ENCODE measurements around the gene SLC6A9. TPM values are rescaled to one million over a fixed set of nuclear protein-coding genes. Genes with fewer than 3 reads are reported as not detected.
A peak's percentile ranks its signal among the peaks of the same experiment; 100 is the strongest.

Gene SLC6A9
- total RNA-seq, 1 experiment from 2014 or later, result 30.1 TPM

GRCh38 chr1:44024903-44025525 lies 6.2 kb downstream of the SLC6A9 start:
- H3K9me3 Mint-ChIP-seq, result no peaks in the 10 kb centered on the region
- no peak for DNase-seq
- Histone ChIP-seq H3K27me3 (ENCODE audit: insufficient read depth, low read length) (no peaks in the 10 kb centered on the region), H3T11ph (ENCODE audit: low read length) (no peak overlapping the region), H3K23me2 (ENCODE audit: insufficient read length, low read depth, low read length, poor library complexity, severe bottlenecking) (peaks cover 7% of the 10 kb centered on the region), H2BK20ac (ENCODE audit: low read depth, low read length, poor library complexity, severe bottlenecking) (no peak overlapping the region), H3K79me1 (ENCODE audit: insufficient read depth, low read depth, low read length, poor library complexity, severe bottlenecking) (no peaks in the 10 kb centered on the region), H3K9me3 (ENCODE audit: control insufficient read depth, low read depth, low read length) (no peaks in the 10 kb centered on the region), H4K91ac (ENCODE audit: insufficient read length, low read depth, low read length) (no peak overlapping the region), H2BK15ac (ENCODE audit: low read depth, low read length) (no peak overlapping the region), H2AK5ac (ENCODE audit: insufficient read length, low read length) (no peak overlapping the region), H3K14ac (ENCODE audit: insufficient read depth, low read length) (no peak overlapping the region), H3K9ac (ENCODE audit: extremely low read depth, insufficient read length, low read length) (no peak overlapping the region), H3K23ac (ENCODE audit: insufficient read length, low read depth, low read length) (no peak overlapping the region), H2BK5ac (ENCODE audit: insufficient read length, low read length) (no peak overlapping the region), H3K27ac (ENCODE audit: insufficient read length, low read depth, low read length) (no peak overlapping the region), H4K20me1 (ENCODE audit: control insufficient read depth, insufficient read depth, insufficient read length) (no peaks in the 10 kb centered on the region), H2AFZ (ENCODE audit: low read length) (no peak overlapping the region), H3K4me1 (ENCODE audit: insufficient read depth, low read length) (peaks cover 2% of the 10 kb centered on the region; the same call in 1 of the 2 replicates), H4K8ac (replicated peaks; ENCODE audit: insufficient read length, low read depth, low read length) (no peak overlapping the region), H3K56ac (ENCODE audit: insufficient read length, low read depth, low read length) (no peak overlapping the region), H3K4ac (ENCODE audit: low read depth, low read length) (no peak overlapping the region), H2BK120ac (ENCODE audit: low read depth, low read length, poor library complexity, severe bottlenecking) (no peak overlapping the region), H3K4me2 (ENCODE audit: insufficient read depth, insufficient read length, low read length) (no peak overlapping the region), H3K18ac (ENCODE audit: insufficient read length, low read depth, low read length) (no peak overlapping the region), H4K5ac (ENCODE audit: insufficient read length, low read depth, low read length) (no peak overlapping the region), H3K79me2 (ENCODE audit: insufficient read depth, low read length) (no peaks in the 10 kb centered on the region), H2BK12ac (ENCODE audit: insufficient read length, low read depth, low read length) (no peak overlapping the region)
- no CpG with 5 or more reads among the region's 13 CpGs for WGBS (ENCODE audit: extremely low coverage, insufficient read length, low lambda C conversion rate)
- TF ChIP-seq, protein P1, sequence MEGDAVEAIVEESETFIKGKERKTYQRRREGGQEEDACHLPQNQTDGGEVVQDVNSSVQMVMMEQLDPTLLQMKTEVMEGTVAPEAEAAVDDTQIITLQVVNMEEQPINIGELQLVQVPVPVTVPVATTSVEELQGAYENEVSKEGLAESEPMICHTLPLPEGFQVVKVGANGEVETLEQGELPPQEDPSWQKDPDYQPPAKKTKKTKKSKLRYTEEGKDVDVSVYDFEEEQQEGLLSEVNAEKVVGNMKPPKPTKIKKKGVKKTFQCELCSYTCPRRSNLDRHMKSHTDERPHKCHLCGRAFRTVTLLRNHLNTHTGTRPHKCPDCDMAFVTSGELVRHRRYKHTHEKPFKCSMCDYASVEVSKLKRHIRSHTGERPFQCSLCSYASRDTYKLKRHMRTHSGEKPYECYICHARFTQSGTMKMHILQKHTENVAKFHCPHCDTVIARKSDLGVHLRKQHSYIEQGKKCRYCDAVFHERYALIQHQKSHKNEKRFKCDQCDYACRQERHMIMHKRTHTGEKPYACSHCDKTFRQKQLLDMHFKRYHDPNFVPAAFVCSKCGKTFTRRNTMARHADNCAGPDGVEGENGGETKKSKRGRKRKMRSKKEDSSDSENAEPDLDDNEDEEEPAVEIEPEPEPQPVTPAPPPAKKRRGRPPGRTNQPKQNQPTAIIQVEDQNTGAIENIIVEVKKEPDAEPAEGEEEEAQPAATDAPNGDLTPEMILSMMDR (conservative IDR thresholded peaks at IDR 0.05), result no peak
- peaks cover 23 to 24% of the 10 kb centered on the region in 2 experiments for H3K4me1 Mint-ChIP-seq
- H3K27ac Mint-ChIP-seq, result peak overlapping the region in 1 of 3 experiments; percentile 47; a peak in 1 of 7 replicates
- peaks cover 4% of the 10 kb centered on the region for H3K27me3 Mint-ChIP-seq (ENCODE audit: low read depth)
- peaks cover 22 to 51% (median 23%) of the 10 kb centered on the region in 3 experiments for H3K36me3 Mint-ChIP-seq (ENCODE audit: insufficient read depth in 1 of 3, low read depth in 3 of 3)
- H3K4me3 Mint-ChIP-seq, result no peak overlapping the region

All from H9 (cell line).